ENCODE results near the gene GNPTG.

The GNPTG gene

GRCh38 chr16:1336619-1337018, 15.1 kb upstream of the GNPTG start:
- DNase-seq (ENCODE audit: extremely low read depth, low read depth), result no peak
- no peak for TF ChIP-seq CTCF (IDR thresholded peaks at IDR 0.05; ENCODE audit: low read depth, low read length)

GRCh38 chr16:1337486-1337885, 14.2 kb upstream of the GNPTG start:
- no peak for DNase-seq (ENCODE audit: extremely low read depth, low read depth)
- TF ChIP-seq CTCF (IDR thresholded peaks at IDR 0.05; ENCODE audit: low read depth, low read length), result no peak

GRCh38 chr16:1338119-1338730, 13.5 kb upstream of the GNPTG start:
- no peak for DNase-seq (ENCODE audit: extremely low read depth, low read depth)
- peak; percentile 13 for TF ChIP-seq CTCF (IDR thresholded peaks at IDR 0.05; ENCODE audit: low read depth, low read length)

GRCh38 chr16:1338855-1339675, 12.7 kb upstream of the GNPTG start:
- DNase-seq (ENCODE audit: extremely low read depth, low read depth), result no peak
- TF ChIP-seq CTCF (IDR thresholded peaks at IDR 0.05; ENCODE audit: low read depth, low read length), result no peak

- no peak for DNase-seq (ENCODE audit: extremely low read depth, low read depth)
- no peak for TF ChIP-seq CTCF (IDR thresholded peaks at IDR 0.05; ENCODE audit: low read depth, low read length)
These were observed 10.8 kb upstream of the GNPTG start for GRCh38 chr16:1340730-1341494.

GRCh38 chr16:1341495-1342420, 10.0 kb upstream of the GNPTG start:
- TF ChIP-seq CTCF (IDR thresholded peaks at IDR 0.05; ENCODE audit: low read depth, low read length), result no peak

More at GRCh38 chr16:1341495-1342420, 10.0 kb upstream of the GNPTG start:
- DNase-seq (ENCODE audit: extremely low read depth, low read depth), result no peak

Measured in AG09319 (cell line).